Mesothelial cell of epicardium (in vitro differentiated cells): ENCODE results near the gene CLP1. TPM values are rescaled to one million over a fixed set of nuclear protein-coding genes. Genes with fewer than 3 reads are reported as not detected.

Source experiments
- DNase-seq, 2 experiments: peaks; one replicate each; pipeline ENCODE4 v3.0.0; 2021; ENCODE audit warnings: low spot score in 2 of 2; ENCODE audit not compliant: unreplicated experiment in 2 of 2
- H3K27ac Mint-ChIP-seq: 2 replicates; pipeline ENCODE4 v1.8.0; 2021; ENCODE audit warnings: mixed read lengths
- H3K27me3 Mint-ChIP-seq: 2 replicates; pipeline ENCODE4 v1.8.0; 2021; ENCODE audit warnings: low read depth, mixed read lengths
- H3K36me3 Mint-ChIP-seq: 2 replicates; pipeline ENCODE4 v1.8.0; 2021; ENCODE audit warnings: mixed read lengths
- H3K4me1 Mint-ChIP-seq: 2 replicates; pipeline ENCODE4 v1.8.0; 2021; ENCODE audit warnings: mixed read lengths
- H3K4me3 Mint-ChIP-seq: 2 replicates; pipeline ENCODE4 v1.8.0; 2021; ENCODE audit warnings: mild to moderate bottlenecking, moderate library complexity, mixed read lengths
- H3K9me3 Mint-ChIP-seq: 2 replicates; pipeline ENCODE4 v1.8.0; 2021; ENCODE audit warnings: mixed read lengths
- CTCF ChIP-seq: fragments of 200-600 bp; sonication (generic); IDR thresholded peaks from one replicate; pipeline ENCODE4 v1.5.0; 2021; ENCODE audit warnings: antibody characterized with exemption; ENCODE audit not compliant: unreplicated experiment
- total RNA-seq: library from RNA; stranded (reverse); gene quantifications from 3 replicates; pipeline ENCODE4 v1.2.1, GENCODE V29; 2021

CLP1 gene
- total RNA-seq, 1 donor from 2014 or later, result 19.5 TPM

- Mint-ChIP-seq H3K4me1 (peaks cover 59% of the 10 kb centered on the region), H3K27ac (peak overlapping the region; percentile 99), H3K27me3 (no peaks in the 10 kb centered on the region), H3K9me3 (no peaks in the 10 kb centered on the region), H3K36me3 (peaks cover 1% of the 10 kb centered on the region), H3K4me3 (peak overlapping the region; percentile 90)
- DNase-seq, result peak; percentile 74 to 82
- no peak for TF ChIP-seq CTCF
These were observed 19.4 kb upstream of the CLP1 start for GRCh38 chr11:57638005-57638781.

GRCh38 chr11:57638811-57639320, 18.7 kb upstream of the CLP1 start:
- peak overlapping the region; percentile 90 for H3K4me3 Mint-ChIP-seq
- H3K27me3 Mint-ChIP-seq, result no peaks in the 10 kb centered on the region
- DNase-seq, result no peak
- no peaks in the 10 kb centered on the region for H3K9me3 Mint-ChIP-seq
- no peak for TF ChIP-seq CTCF
- peaks cover 1% of the 10 kb centered on the region for H3K36me3 Mint-ChIP-seq
- peaks cover 59% of the 10 kb centered on the region for H3K4me1 Mint-ChIP-seq
- H3K27ac Mint-ChIP-seq, result peak overlapping the region; percentile 99

- Mint-ChIP-seq H3K4me3 (peak overlapping the region; percentile 90), H3K36me3 (peaks cover 1% of the 10 kb centered on the region), H3K4me1 (peaks cover 55% of the 10 kb centered on the region), H3K9me3 (no peaks in the 10 kb centered on the region), H3K27me3 (no peaks in the 10 kb centered on the region), H3K27ac (peak overlapping the region; percentile 99)
- TF ChIP-seq CTCF, result no peak
- peak; percentile 75 to 90 for DNase-seq
These were observed 18.1 kb upstream of the CLP1 start for GRCh38 chr11:57639321-57640067.

GRCh38 chr11:57640068-57640800, 17.3 kb upstream of the CLP1 start:
- H3K4me1 Mint-ChIP-seq, result peaks cover 58% of the 10 kb centered on the region
- peak overlapping the region; percentile 90 for H3K4me3 Mint-ChIP-seq
- no peak for DNase-seq
- H3K27ac Mint-ChIP-seq, result peak overlapping the region; percentile 99
- no peaks in the 10 kb centered on the region for H3K27me3 Mint-ChIP-seq
- TF ChIP-seq CTCF, result no peak
- H3K9me3 Mint-ChIP-seq, result no peaks in the 10 kb centered on the region
- H3K36me3 Mint-ChIP-seq, result peaks cover 1% of the 10 kb centered on the region

GRCh38 chr11:57641011-57641807, 16.4 kb upstream of the CLP1 start:
- no peak for TF ChIP-seq CTCF
- H3K27me3 Mint-ChIP-seq, result no peaks in the 10 kb centered on the region
- H3K27ac Mint-ChIP-seq, result peak overlapping the region; percentile 99
- peak in 1 of 2 experiments; percentile 45 for DNase-seq
- peaks cover 1% of the 10 kb centered on the region for H3K36me3 Mint-ChIP-seq
- no peaks in the 10 kb centered on the region for H3K9me3 Mint-ChIP-seq
- peak overlapping the region; percentile 90 for H3K4me3 Mint-ChIP-seq
- peaks cover 67% of the 10 kb centered on the region for H3K4me1 Mint-ChIP-seq
